Measurements from ENCODE around the gene FHDC1. TPM values are rescaled to one million over a fixed set of nuclear protein-coding genes. Genes with fewer than 3 reads are reported as not detected.

The FHDC1 gene
- total and polyA plus RNA-seq, 5 donors from 2014 or later = 0.20 TPM; not detected in 4

DNA sequence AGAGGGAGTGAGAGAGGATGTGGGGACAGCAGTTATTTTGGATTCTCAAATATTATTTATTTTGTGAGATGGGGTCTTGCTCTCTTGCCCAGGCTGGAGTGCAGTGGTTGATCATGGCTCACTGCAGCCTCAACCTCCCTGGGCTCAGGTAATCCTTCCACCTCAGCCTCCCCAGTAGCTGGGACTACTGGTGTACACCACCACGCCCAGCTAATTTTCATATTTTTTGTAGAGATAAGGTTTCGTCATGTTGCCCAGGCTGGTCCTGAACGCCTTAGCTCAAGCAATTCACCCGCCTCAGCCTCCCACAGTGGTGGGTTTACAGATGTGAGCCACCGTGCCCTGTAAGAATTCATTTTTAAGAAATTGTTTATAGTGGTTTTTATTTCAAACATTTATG is 61.2 kb downstream of the FHDC1 start:
- peaks cover 0 to 2% (median 0%) of the 10 kb centered on the region in 7 donors for H3K9me3 Mint-ChIP-seq
- DNase-seq = no peak
- H3K27me3 ChIP-seq (ENCODE audit: control insufficient read depth, insufficient read depth, low read length) = no peaks in the 10 kb centered on the region
- H3K27ac Mint-ChIP-seq = no peak overlapping the region
- no peak for ATAC-seq (ENCODE audit: low read depth in 2 of 2)
- no peaks in the 10 kb centered on the region for H3K9me3 ChIP-seq (ENCODE audit: control insufficient read depth in 2 of 2, low read length in 2 of 2)
- H3K4me3 ChIP-seq (ENCODE audit: low read depth, low read length) = no peak overlapping the region
- no peaks in the 10 kb centered on the region for H3K36me3 ChIP-seq (ENCODE audit: control insufficient read depth, insufficient read depth, low read length)
- no peak overlapping the region for H3K4me3 Mint-ChIP-seq
- no peaks in the 10 kb centered on the region for H3K36me3 Mint-ChIP-seq
- no peak overlapping the region for H3K27ac ChIP-seq (ENCODE audit: insufficient read depth, low read length, poor library complexity, severe bottlenecking)
- H3K4me1 Mint-ChIP-seq = peaks cover 0 to 2% (median 0%) of the 10 kb centered on the region in 4 donors
- H3K4me1 ChIP-seq (ENCODE audit: control insufficient read depth, insufficient read depth, low read length, poor library complexity, severe bottlenecking) = no peaks in the 10 kb centered on the region
- H3K27me3 Mint-ChIP-seq = peaks cover 23% of the 10 kb centered on the region

- Histone ChIP-seq H3K9me3 (ENCODE audit: control insufficient read depth in 2 of 2, low read length in 2 of 2) (no peaks in the 10 kb centered on the region), H3K4me1 (ENCODE audit: control insufficient read depth, insufficient read depth, low read length, poor library complexity, severe bottlenecking) (no peaks in the 10 kb centered on the region), H3K36me3 (ENCODE audit: control insufficient read depth, insufficient read depth, low read length) (no peaks in the 10 kb centered on the region), H3K27ac (ENCODE audit: insufficient read depth, low read length, poor library complexity, severe bottlenecking) (no peak overlapping the region), H3K27me3 (ENCODE audit: control insufficient read depth, insufficient read depth, low read length) (no peaks in the 10 kb centered on the region), H3K4me3 (ENCODE audit: low read depth, low read length) (no peak overlapping the region)
- H3K4me3 Mint-ChIP-seq = no peak overlapping the region
- peaks cover 25% of the 10 kb centered on the region for H3K27me3 Mint-ChIP-seq
- peaks cover 0 to 2% (median 0%) of the 10 kb centered on the region in 7 donors for H3K9me3 Mint-ChIP-seq
- peak overlapping the region in 1 of 3 donors; percentile 27 for H3K27ac Mint-ChIP-seq
- H3K36me3 Mint-ChIP-seq = no peaks in the 10 kb centered on the region
- H3K4me1 Mint-ChIP-seq = peaks cover 0 to 2% (median 0%) of the 10 kb centered on the region in 4 donors
- DNase-seq (no peak), ATAC-seq (ENCODE audit: low read depth in 2 of 2) (no peak)
Measured at GRCh38 chr4:152997771-152998487, 61.8 kb downstream of the FHDC1 start.

GRCh38 chr4:152998861-152999260 is 62.7 kb downstream of the FHDC1 start:
- ATAC-seq (ENCODE audit: low read depth in 2 of 2) = no peak
- H3K27me3 Mint-ChIP-seq = peaks cover 25% of the 10 kb centered on the region
- no peak overlapping the region for H3K27ac ChIP-seq (ENCODE audit: insufficient read depth, low read length, poor library complexity, severe bottlenecking)

DNA sequence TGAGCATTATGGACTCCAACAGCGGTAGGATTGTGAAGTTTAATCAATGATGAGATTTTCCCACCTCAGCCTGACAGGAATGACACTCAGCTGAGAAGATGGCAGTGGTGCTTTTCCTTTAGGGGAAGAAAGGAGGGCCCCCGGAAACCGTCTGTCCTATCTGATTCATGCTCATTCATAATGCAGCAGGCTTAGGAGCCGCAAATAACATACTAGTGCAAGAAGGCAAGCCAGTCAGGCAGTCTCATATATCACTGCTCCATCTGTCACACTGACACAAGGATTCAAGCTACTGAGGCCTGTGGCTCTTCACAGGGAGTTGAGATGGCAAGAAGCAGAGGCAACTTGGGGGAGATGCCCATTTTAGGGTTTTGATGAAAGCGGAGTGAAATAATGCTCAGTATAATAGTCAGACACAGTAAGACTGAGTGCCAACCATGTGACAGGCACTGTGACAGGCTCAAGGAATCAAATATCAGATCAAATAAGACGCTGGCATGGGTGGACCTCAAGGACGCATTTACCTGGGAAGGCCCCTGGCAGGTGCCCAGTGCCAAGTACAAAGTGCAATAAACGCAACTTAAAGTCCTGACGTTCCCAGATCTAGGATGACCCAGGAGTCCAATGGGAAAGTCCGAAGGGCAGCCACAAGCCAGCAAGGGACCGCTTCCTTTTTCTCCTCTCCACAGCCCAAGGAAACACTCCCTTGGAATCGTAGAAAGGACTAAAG is 63.4 kb downstream of the FHDC1 start:
- no peak overlapping the region for H3K4me3 Mint-ChIP-seq
- H3K4me1 Mint-ChIP-seq = peaks cover 0 to 2% (median 0%) of the 10 kb centered on the region in 4 donors
- H3K4me3 ChIP-seq (ENCODE audit: low read depth, low read length) = no peak overlapping the region
- H3K27ac Mint-ChIP-seq = no peak overlapping the region
- no peaks in the 10 kb centered on the region for H3K36me3 Mint-ChIP-seq
- DNase-seq (no peak), ATAC-seq (ENCODE audit: low read depth in 2 of 2) (no peak)
- H3K9me3 ChIP-seq (ENCODE audit: control insufficient read depth in 2 of 2, low read length in 2 of 2) = no peaks in the 10 kb centered on the region
- peaks cover 0 to 2% (median 0%) of the 10 kb centered on the region in 7 donors for H3K9me3 Mint-ChIP-seq
- H3K36me3 ChIP-seq (ENCODE audit: control insufficient read depth, insufficient read depth, low read length) = no peaks in the 10 kb centered on the region
- no peak overlapping the region for H3K27ac ChIP-seq (ENCODE audit: insufficient read depth, low read length, poor library complexity, severe bottlenecking)
- no peaks in the 10 kb centered on the region for H3K27me3 ChIP-seq (ENCODE audit: control insufficient read depth, insufficient read depth, low read length)
- H3K4me1 ChIP-seq (ENCODE audit: control insufficient read depth, insufficient read depth, low read length, poor library complexity, severe bottlenecking) = no peaks in the 10 kb centered on the region
- H3K27me3 Mint-ChIP-seq = peaks cover 20% of the 10 kb centered on the region

More at GRCh38 chr4:152998861-152999260, 62.7 kb downstream of the FHDC1 start:
- no peak overlapping the region for H3K27ac Mint-ChIP-seq
- Histone ChIP-seq H3K36me3 (ENCODE audit: control insufficient read depth, insufficient read depth, low read length) (no peaks in the 10 kb centered on the region), H3K4me1 (ENCODE audit: control insufficient read depth, insufficient read depth, low read length, poor library complexity, severe bottlenecking) (no peaks in the 10 kb centered on the region), H3K27me3 (ENCODE audit: control insufficient read depth, insufficient read depth, low read length) (no peaks in the 10 kb centered on the region), H3K9me3 (ENCODE audit: control insufficient read depth in 2 of 2, low read length in 2 of 2) (no peaks in the 10 kb centered on the region), H3K4me3 (ENCODE audit: low read depth, low read length) (no peak overlapping the region)
- H3K36me3 Mint-ChIP-seq = no peaks in the 10 kb centered on the region
- peaks cover 0 to 2% (median 0%) of the 10 kb centered on the region in 4 donors for H3K4me1 Mint-ChIP-seq
- H3K9me3 Mint-ChIP-seq = peaks cover 0 to 2% (median 0%) of the 10 kb centered on the region in 7 donors
- no peak for DNase-seq
- H3K4me3 Mint-ChIP-seq = no peak overlapping the region

- peaks cover 0 to 2% (median 0%) of the 10 kb centered on the region in 7 donors for H3K9me3 Mint-ChIP-seq
- peaks cover 20% of the 10 kb centered on the region for H3K27me3 Mint-ChIP-seq
- H3K36me3 Mint-ChIP-seq = no peaks in the 10 kb centered on the region
Measured at GRCh38 chr4:153000076-153000420, 63.9 kb downstream of the FHDC1 start.

GRCh38 chr4:153001626-153002025 is 65.5 kb downstream of the FHDC1 start:
- DNase-seq (no peak), ATAC-seq (ENCODE audit: low read depth in 2 of 2) (no peak)
- no peak overlapping the region for H3K27ac ChIP-seq (ENCODE audit: insufficient read depth, low read length, poor library complexity, severe bottlenecking)
- H3K27me3 ChIP-seq (ENCODE audit: control insufficient read depth, insufficient read depth, low read length) = no peaks in the 10 kb centered on the region
- Mint-ChIP-seq H3K36me3 (no peaks in the 10 kb centered on the region), H3K27me3 (peaks cover 17% of the 10 kb centered on the region), H3K27ac (no peak overlapping the region), H3K9me3 (no peaks in the 10 kb centered on the region), H3K4me1 (no peaks in the 10 kb centered on the region), H3K4me3 (no peak overlapping the region)
- no peaks in the 10 kb centered on the region for H3K36me3 ChIP-seq (ENCODE audit: control insufficient read depth, insufficient read depth, low read length)
- no peak overlapping the region for H3K4me3 ChIP-seq (ENCODE audit: low read depth, low read length)
- H3K4me1 ChIP-seq (ENCODE audit: control insufficient read depth, insufficient read depth, low read length, poor library complexity, severe bottlenecking) = no peaks in the 10 kb centered on the region
- H3K9me3 ChIP-seq (ENCODE audit: control insufficient read depth in 2 of 2, low read length in 2 of 2) = no peaks in the 10 kb centered on the region

More at GRCh38 chr4:153000076-153000420, 63.9 kb downstream of the FHDC1 start:
- H3K4me3 Mint-ChIP-seq = no peak overlapping the region
- no peaks in the 10 kb centered on the region for H3K4me1 ChIP-seq (ENCODE audit: control insufficient read depth, insufficient read depth, low read length, poor library complexity, severe bottlenecking)
- no peaks in the 10 kb centered on the region for H3K9me3 ChIP-seq (ENCODE audit: control insufficient read depth in 2 of 2, low read length in 2 of 2)
- no peaks in the 10 kb centered on the region for H3K36me3 ChIP-seq (ENCODE audit: control insufficient read depth, insufficient read depth, low read length)
- H3K27ac ChIP-seq (ENCODE audit: insufficient read depth, low read length, poor library complexity, severe bottlenecking) = no peak overlapping the region
- DNase-seq = no peak
- no peaks in the 10 kb centered on the region for H3K27me3 ChIP-seq (ENCODE audit: control insufficient read depth, insufficient read depth, low read length)
- ATAC-seq (ENCODE audit: low read depth in 2 of 2) = no peak
- no peaks in the 10 kb centered on the region for H3K4me1 Mint-ChIP-seq
- H3K4me3 ChIP-seq (ENCODE audit: low read depth, low read length) = no peak overlapping the region
- no peak overlapping the region for H3K27ac Mint-ChIP-seq

GRCh38 chr4:153002110-153002509 is 66.0 kb downstream of the FHDC1 start:
- Histone ChIP-seq H3K4me3 (ENCODE audit: low read depth, low read length) (no peak overlapping the region), H3K4me1 (ENCODE audit: control insufficient read depth, insufficient read depth, low read length, poor library complexity, severe bottlenecking) (no peaks in the 10 kb centered on the region), H3K36me3 (ENCODE audit: control insufficient read depth, insufficient read depth, low read length) (no peaks in the 10 kb centered on the region), H3K27me3 (ENCODE audit: control insufficient read depth, insufficient read depth, low read length) (no peaks in the 10 kb centered on the region), H3K27ac (ENCODE audit: insufficient read depth, low read length, poor library complexity, severe bottlenecking) (no peak overlapping the region), H3K9me3 (ENCODE audit: control insufficient read depth in 2 of 2, low read length in 2 of 2) (no peaks in the 10 kb centered on the region)
- H3K4me1 Mint-ChIP-seq = no peaks in the 10 kb centered on the region
- DNase-seq (no peak), ATAC-seq (ENCODE audit: low read depth in 2 of 2) (no peak)
- no peaks in the 10 kb centered on the region for H3K9me3 Mint-ChIP-seq
- H3K4me3 Mint-ChIP-seq = no peak overlapping the region
- peaks cover 13% of the 10 kb centered on the region for H3K27me3 Mint-ChIP-seq
- H3K27ac Mint-ChIP-seq = no peak overlapping the region
- H3K36me3 Mint-ChIP-seq = no peaks in the 10 kb centered on the region

Measured in CD4-positive, CD25-positive, alpha-beta regulatory T cell (primary cell).